ENCODE measurements around the gene CCNB1. TPM values are rescaled to one million over a fixed set of nuclear protein-coding genes. Genes with fewer than 3 reads are reported as not detected.
"Not testable (repeated sequence)": the region's sequence is repeated elsewhere in the genome, so short reads cannot be mapped to it uniquely, and the experiment has no call there.

CCNB1 gene
- total RNA-seq, 3 donors from 2014 or later (not counting 1 experiment from before 2014, with no cell fraction given), result 2.8 to 5.2 (median 4.0) TPM

DNA sequence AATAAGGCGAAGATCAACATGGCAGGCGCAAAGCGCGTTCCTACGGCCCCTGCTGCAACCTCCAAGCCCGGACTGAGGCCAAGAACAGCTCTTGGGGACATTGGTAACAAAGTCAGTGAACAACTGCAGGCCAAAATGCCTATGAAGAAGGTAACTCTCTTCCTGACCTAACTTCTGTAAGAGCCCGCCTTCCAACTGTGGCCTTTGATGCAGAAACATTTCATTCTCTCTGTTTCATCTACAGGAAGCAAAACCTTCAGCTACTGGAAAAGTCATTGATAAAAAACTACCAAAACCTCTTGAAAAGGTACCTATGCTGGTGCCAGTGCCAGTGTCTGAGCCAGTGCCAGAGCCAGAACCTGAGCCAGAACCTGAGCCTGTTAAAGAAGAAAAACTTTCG is 979 bp downstream of the CCNB1 start:
- peaks cover 16% of the 10 kb centered on the region for H3K4me1 ChIP-seq (ENCODE audit: control insufficient read depth, insufficient read depth, low read length)
- 59% methylated on average over 8 of the region's 8 CpGs for WGBS (ENCODE audit: insufficient coverage)
- H3K9me3 ChIP-seq (ENCODE audit: control insufficient read depth, insufficient read depth, low read length), result no peaks in the 10 kb centered on the region
- H3K27ac ChIP-seq (ENCODE audit: low read length), result no peak overlapping the region
- TF ChIP-seq, protein P1, sequence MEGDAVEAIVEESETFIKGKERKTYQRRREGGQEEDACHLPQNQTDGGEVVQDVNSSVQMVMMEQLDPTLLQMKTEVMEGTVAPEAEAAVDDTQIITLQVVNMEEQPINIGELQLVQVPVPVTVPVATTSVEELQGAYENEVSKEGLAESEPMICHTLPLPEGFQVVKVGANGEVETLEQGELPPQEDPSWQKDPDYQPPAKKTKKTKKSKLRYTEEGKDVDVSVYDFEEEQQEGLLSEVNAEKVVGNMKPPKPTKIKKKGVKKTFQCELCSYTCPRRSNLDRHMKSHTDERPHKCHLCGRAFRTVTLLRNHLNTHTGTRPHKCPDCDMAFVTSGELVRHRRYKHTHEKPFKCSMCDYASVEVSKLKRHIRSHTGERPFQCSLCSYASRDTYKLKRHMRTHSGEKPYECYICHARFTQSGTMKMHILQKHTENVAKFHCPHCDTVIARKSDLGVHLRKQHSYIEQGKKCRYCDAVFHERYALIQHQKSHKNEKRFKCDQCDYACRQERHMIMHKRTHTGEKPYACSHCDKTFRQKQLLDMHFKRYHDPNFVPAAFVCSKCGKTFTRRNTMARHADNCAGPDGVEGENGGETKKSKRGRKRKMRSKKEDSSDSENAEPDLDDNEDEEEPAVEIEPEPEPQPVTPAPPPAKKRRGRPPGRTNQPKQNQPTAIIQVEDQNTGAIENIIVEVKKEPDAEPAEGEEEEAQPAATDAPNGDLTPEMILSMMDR (IDR thresholded peaks at IDR 0.05), result no peak
- Mint-ChIP-seq H3K36me3 (no peaks in the 10 kb centered on the region), H3K9me3 (no peaks in the 10 kb centered on the region), H3K27ac (peak overlapping the region; percentile 90 to 93), H3K27me3 (ENCODE audit: low read depth in 2 of 2) (no peaks in the 10 kb centered on the region), H3K4me3 (peak overlapping the region; percentile 93), H3K4me1 (peaks cover 24% of the 10 kb centered on the region in 2 donors)
- H3K27me3 ChIP-seq (ENCODE audit: control insufficient read depth, insufficient read depth, low read length), result no peaks in the 10 kb centered on the region
- intact Hi-C loops (cut with micrococcal nuclease), result loop anchor here (2.0 kb wide), 3 partner anchors 51 to 201 kb away; partner anchors contain the start of genes AK6, RAD17 and TAF9
- no peak for ATAC-seq
- no peak overlapping the region for H3K4me3 ChIP-seq (ENCODE audit: low read length)
- H3K36me3 ChIP-seq (ENCODE audit: control insufficient read depth, insufficient read depth, low read length), result peaks cover 3% of the 10 kb centered on the region
- no peak for DNase-seq

DNA sequence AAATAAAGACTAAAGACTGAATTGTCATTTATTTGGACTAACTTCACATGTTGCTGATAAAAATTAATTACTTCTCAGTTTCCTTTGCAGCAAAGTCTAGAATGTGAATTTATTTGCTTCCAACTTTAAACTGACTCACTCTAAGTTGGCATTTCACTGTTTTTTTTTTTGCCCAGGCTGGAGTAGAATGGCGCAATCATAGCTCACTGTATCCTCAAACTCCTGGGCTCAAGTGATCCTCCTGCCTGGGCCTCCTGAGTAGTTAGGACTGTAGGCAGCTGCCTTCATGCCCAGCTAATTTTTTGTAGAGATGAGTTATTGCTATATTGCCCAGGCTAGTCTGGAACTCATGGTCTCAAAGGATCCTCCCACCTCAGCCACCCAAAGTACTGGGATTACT is 3.5 kb downstream of the CCNB1 start:
- TF ChIP-seq, protein P1 (IDR thresholded peaks at IDR 0.05), result no peak
- Histone ChIP-seq H3K36me3 (ENCODE audit: control insufficient read depth, insufficient read depth, low read length) (peaks cover 14% of the 10 kb centered on the region), H3K4me1 (ENCODE audit: control insufficient read depth, insufficient read depth, low read length) (peaks cover 16% of the 10 kb centered on the region), H3K9me3 (ENCODE audit: control insufficient read depth, insufficient read depth, low read length) (no peaks in the 10 kb centered on the region), H3K4me3 (ENCODE audit: low read length) (no peak overlapping the region), H3K27me3 (ENCODE audit: control insufficient read depth, insufficient read depth, low read length) (no peaks in the 10 kb centered on the region), H3K27ac (ENCODE audit: low read length) (no peak overlapping the region)
- 100% methylated on average over 1 of the region's 1 CpG for WGBS (ENCODE audit: insufficient coverage)
- Mint-ChIP-seq H3K9me3 (no peaks in the 10 kb centered on the region), H3K27me3 (ENCODE audit: low read depth in 2 of 2) (no peaks in the 10 kb centered on the region), H3K4me1 (peaks cover 24% of the 10 kb centered on the region in 2 donors), H3K4me3 (no peak overlapping the region), H3K27ac (no peak overlapping the region), H3K36me3 (no peaks in the 10 kb centered on the region)
- ATAC-seq (no peak), DNase-seq (no peak)
- intact Hi-C loops (cut with micrococcal nuclease), result no loop called here

DNA sequence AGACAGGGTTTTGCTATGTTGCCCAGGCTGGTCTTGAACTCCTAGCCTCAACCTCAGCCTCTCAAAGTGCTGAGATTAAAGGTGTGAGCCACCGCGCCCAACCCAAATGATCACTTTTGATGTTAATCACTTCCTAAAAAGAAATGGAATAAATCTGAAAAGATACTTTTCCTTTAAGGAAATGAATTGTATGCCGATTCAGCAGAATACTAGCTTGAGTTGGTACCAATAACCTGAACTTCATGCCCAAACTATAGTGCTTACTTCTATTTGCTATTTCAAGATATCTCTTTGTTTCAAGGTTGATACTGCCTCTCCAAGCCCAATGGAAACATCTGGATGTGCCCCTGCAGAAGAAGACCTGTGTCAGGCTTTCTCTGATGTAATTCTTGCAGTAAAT is 4.0 kb downstream of the CCNB1 start:
- DNase-seq, result no peak
- intact Hi-C loops (cut with micrococcal nuclease), result no loop called here
- H3K27ac Mint-ChIP-seq, result no peak overlapping the region
- 100% methylated on average over 1 of the region's 3 CpGs for WGBS (ENCODE audit: insufficient coverage)
- Histone ChIP-seq H3K27me3 (ENCODE audit: control insufficient read depth, insufficient read depth, low read length) (no peaks in the 10 kb centered on the region), H3K9me3 (ENCODE audit: control insufficient read depth, insufficient read depth, low read length) (no peaks in the 10 kb centered on the region), H3K4me1 (ENCODE audit: control insufficient read depth, insufficient read depth, low read length) (peaks cover 16% of the 10 kb centered on the region), H3K4me3 (ENCODE audit: low read length) (no peak overlapping the region), H3K36me3 (ENCODE audit: control insufficient read depth, insufficient read depth, low read length) (peaks cover 14% of the 10 kb centered on the region), H3K27ac (ENCODE audit: low read length) (no peak overlapping the region)
- TF ChIP-seq, protein P1 (IDR thresholded peaks at IDR 0.05), result no peak
- peaks cover 20 to 22% of the 10 kb centered on the region in 2 donors for H3K4me1 Mint-ChIP-seq
- no peak overlapping the region for H3K4me3 Mint-ChIP-seq
- no peaks in the 10 kb centered on the region for H3K36me3 Mint-ChIP-seq
- ATAC-seq, result no peak
- H3K27me3 Mint-ChIP-seq (ENCODE audit: low read depth in 2 of 2), result no peaks in the 10 kb centered on the region
- H3K9me3 Mint-ChIP-seq, result no peaks in the 10 kb centered on the region

DNA sequence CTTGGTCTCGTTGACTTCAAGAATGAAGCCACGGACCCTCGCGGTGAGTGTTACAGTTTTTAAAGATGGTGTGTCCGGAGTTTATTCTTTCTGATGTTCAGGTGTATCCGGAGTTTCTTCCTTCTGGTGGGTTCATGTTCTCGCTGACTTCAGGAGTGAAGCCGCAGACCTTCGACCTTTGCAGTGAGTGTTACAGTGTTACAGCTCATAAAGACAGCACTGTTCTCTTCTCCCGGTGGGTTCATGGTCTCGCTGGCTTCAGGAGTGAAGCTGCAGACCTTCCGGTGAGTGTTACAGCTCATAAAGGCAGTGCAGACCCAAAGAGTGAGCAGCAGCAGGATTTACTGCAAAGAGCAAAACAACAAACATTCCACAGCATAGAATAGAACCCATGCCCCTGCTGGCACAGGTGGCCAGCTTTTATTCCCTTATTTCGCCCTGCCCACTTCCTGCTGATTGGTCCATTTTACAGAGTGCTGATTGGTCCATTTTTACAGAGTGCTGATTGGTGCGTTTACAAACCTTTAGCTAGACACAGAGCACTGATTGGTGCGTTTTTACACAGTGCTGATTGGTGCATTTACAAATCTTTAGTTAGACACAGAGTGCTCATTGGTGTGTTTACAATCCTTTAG is 14.8 kb downstream of the CCNB1 start:
- H3K27ac Mint-ChIP-seq; DNase-seq; H3K9me3 ChIP-seq (ENCODE audit: control insufficient read depth, insufficient read depth, low read length); H3K4me3 ChIP-seq (ENCODE audit: low read length); ATAC-seq; H3K27me3 Mint-ChIP-seq (ENCODE audit: low read depth in 2 of 2); H3K27ac ChIP-seq (ENCODE audit: low read length); intact Hi-C loops (cut with micrococcal nuclease); H3K27me3 ChIP-seq (ENCODE audit: control insufficient read depth, insufficient read depth, low read length); H3K36me3 ChIP-seq (ENCODE audit: control insufficient read depth, insufficient read depth, low read length); H3K4me1 Mint-ChIP-seq; H3K9me3 Mint-ChIP-seq; H3K4me1 ChIP-seq (ENCODE audit: control insufficient read depth, insufficient read depth, low read length); H3K36me3 Mint-ChIP-seq; H3K4me3 Mint-ChIP-seq: not testable (repeated sequence)
- 96% methylated on average over 15 of the region's 15 CpGs for WGBS (ENCODE audit: insufficient coverage)

Data from natural killer cell (primary cell).